H54 (cell line): ENCODE data around the gene RPL39L.
"Not testable (repeated sequence)": the region's sequence is repeated elsewhere in the genome, so short reads cannot be mapped to it uniquely, and the experiment has no call there.

ENCODE experiments used
- DNase-seq: peaks from one replicate; pipeline ENCODE4 v3.0.0; 2011; ENCODE audit warnings: low spot score, mixed read lengths; ENCODE audit not compliant: insufficient read length
- FAIRE-seq: peaks from 3 replicates; lab custom pipeline; 2011; peaks lifted over from hg19 to GRCh38; lab: Jason Lieb, UNC
- POLR2A ChIP-seq: IDR thresholded peaks from 2 replicates; pipeline ENCODE4 v1.6.1; 2011; ENCODE audit warnings: low read depth, mild to moderate bottlenecking, low read length

Gene RPL39L

DNA sequence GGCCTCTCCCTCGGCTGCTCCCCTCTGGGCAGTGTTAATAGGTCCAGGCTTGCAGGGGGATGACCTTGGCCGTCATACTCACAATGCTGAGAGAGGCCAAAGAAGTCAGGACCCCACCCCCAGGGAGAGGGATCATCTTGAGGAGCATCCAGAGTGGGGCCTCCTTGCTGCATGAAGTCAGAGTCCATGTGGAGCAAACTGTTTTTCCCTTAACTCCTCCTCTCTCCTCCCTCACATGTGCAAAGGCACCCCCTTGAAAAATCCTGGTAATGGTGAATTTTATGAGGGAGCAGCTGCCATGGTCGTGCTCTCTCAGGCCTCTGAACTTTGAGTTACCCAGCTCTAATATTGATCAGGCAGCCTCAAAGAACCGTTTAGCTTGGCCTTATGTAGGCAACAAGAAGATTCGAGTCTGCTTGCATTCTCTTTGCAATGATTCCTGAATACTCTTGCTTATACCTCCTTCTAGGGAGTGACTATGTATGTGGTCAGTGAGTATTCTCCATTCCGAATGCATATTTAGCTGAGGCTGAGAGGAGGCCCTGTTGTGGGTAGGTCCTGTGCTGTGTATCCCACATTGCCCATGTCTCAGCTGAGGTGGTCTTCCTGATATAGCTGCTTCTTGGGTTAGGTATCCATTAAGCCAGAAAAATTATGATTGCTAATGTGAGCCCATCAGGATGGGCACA, 23.1 kb upstream of the RPL39L start:
- no peak for FAIRE-seq
- TF ChIP-seq POLR2A: no peak
- no peak for DNase-seq

DNA sequence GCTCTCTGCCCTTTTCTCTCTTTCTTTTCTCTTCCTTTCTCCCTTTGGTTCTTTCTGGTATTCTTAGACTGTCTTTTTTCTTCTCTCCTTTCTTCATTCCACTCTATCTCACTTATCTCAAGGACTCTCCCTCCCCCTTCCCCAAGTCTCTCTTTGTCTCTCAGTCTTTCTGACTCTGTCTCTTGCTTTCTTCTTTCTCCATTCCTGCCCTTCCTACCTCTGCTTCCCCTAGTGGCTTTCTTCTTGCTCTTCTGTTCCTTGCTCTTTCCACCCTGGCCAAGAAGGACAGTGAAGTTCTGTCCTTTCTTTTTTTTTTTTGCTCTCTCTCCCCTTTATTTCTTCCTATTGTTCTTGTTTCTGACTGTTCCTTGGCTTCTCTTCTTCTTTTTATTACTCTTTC, 22.3 kb upstream of the RPL39L start:
- DNase-seq (no peak), FAIRE-seq (no peak)
- TF ChIP-seq POLR2A: no peak

DNA sequence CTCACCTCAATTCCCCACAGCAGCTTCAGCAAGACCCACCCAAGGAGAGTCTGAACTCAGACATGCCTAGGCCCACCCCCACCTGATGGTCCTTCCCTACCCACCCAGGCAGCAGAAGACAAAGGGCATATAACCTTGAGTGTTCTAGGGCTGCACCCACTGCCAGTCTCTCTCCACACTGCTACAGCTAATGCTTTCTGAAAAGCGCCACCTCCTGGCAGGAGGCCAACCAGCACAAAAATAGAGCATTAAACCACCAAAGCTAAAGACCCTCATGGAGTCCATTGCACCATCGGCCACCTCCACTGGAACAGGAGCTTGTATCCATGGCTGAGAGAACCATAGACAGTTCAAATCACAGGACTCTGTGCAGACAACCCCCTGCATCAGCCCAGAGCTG, 11.3 kb upstream of the RPL39L start:
- DNase-seq (no peak), FAIRE-seq (no peak)
- no peak for TF ChIP-seq POLR2A

DNA sequence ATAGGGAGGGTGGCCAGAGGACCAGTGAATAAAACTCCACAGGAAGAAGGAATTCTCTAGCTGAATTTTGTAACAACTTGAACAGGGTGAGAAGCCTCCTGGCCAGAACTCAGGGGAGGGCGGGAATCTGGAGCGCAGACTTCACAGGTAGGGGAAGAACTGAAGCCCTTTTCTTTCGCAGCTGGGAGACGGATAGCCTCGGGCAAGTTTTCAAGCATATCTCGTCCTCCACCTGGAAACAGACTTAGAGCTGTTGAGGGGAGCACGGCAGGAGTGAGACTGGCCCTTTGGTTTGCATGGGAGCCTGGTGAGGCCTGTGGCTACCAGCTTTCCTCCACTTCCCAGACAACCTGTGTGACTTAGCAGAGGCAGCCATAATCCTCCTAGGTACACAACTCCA, 10.9 kb upstream of the RPL39L start:
- FAIRE-seq: no peak
- no peak for TF ChIP-seq POLR2A

DNA sequence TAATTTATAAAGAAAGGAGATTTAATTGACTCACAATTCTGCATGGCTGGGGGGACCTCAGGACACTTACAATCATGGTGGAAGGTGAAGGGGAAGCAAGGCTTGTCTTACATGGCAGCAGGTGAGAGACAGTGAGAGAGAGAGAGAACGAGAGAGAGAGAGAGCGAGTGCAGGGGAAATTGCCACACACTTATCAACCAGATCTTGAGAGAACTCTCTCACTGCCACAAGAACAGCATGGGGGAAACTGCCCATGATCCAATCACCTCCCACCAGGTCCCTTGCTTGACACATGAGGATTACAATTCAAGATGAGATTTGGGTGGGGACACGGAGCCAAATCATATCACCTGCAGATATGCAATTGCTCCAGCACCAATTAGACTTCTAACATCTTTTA, 7.1 kb upstream of the RPL39L start:
- DNase-seq (no peak), FAIRE-seq (no peak)
- no peak for TF ChIP-seq POLR2A

More for the DNA sequence above, 10.9 kb upstream of the RPL39L start:
- no peak for DNase-seq

DNA sequence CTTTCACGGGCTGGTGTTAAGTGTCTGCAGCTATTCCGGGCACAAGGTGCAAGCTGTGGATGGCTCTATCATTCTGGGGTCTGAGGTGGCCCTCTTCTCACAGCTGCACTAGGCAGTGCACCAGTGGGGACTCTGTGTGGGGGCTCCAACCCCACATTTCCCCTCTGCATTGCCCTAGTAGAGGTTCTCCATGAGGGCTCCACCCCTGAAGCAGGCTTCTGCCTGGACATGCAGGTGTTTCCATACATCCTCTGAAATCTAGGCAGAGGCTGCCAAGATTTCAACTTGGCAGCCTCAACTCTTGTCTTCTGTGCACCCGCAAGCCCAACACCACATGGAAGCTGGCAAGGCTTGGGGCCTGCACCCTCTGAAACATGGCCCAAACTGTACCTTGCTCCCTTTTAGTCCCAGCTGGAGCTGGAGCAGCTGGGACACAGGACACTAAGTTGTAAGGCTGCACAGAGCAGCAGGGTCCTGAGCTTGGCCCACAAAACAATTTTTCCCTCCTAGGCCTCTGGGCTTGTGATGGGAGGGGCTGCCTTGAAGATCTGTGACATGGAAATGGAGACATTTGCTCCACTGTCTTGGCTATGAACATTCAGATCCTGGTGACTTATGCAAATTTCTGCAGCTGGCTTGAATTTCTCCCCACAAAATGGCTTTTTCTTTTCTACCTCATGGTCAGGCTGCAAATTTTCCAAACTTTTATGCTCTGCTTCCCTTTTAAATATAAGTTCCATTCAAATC, 6.0 kb upstream of the RPL39L start:
- no peak for DNase-seq
- TF ChIP-seq POLR2A: no peak
- no peak for FAIRE-seq

DNA sequence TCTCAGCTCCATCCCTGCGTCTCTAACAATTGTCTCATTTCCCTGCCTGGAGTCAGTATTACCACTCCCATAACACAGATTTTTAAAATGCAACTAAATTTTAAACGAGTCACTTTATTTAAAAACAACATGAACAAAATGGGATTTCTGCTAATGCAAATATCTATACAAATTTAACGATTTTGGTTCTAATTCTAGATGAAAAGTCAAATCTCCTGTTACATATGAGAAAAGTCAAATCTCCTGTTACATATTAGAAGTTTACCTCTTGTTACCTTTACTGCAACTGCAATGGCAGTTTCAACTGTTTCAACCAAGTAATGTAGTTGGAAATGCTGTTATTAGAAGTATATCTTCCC, 578 bp upstream of the RPL39L start:
- DNase-seq (no peak), FAIRE-seq (no peak)
- no peak for TF ChIP-seq POLR2A

DNA sequence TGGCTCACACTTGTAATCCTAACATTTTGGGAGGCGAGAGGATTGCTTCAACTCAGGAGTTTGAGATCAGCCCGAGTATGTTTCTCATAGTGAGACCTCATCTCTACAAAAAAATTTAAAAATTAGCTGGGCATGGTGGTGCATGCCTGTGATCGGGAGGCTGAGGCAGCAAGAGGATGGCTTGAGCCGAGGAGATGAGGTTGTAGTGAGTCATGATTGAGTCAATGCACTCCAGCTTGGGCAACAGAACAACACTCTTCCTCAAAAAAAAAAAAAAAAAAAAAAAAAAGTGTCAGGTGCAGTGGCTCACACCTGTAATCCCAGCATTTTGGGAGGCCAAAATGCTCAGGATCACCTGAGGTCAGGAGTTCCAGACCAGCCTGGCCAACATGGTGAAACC, 2.4 kb downstream of the RPL39L start:
- no peak for TF ChIP-seq POLR2A
- FAIRE-seq: peak; percentile 23
- no peak for DNase-seq

DNA sequence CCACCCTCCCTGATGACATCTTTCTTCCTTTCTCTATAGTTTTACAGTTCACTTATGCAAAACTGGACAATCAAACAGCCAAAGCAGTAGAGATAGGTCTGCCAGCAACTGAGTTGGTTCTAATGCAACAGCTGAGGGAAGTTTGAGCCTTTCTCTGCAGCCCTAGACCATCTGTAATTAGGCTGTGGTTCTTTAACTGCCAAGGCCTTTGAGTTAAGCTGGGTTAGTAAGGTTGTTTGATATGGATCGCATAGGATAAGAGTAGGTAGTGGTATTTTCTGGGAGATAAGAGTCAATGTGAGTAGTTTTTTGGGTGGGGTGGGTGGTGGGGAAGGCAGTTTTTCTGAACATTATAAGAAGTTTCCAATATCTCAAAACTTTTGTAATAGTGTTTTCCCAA, 3.0 kb downstream of the RPL39L start:
- DNase-seq (no peak), FAIRE-seq (no peak)
- no peak for TF ChIP-seq POLR2A

DNA sequence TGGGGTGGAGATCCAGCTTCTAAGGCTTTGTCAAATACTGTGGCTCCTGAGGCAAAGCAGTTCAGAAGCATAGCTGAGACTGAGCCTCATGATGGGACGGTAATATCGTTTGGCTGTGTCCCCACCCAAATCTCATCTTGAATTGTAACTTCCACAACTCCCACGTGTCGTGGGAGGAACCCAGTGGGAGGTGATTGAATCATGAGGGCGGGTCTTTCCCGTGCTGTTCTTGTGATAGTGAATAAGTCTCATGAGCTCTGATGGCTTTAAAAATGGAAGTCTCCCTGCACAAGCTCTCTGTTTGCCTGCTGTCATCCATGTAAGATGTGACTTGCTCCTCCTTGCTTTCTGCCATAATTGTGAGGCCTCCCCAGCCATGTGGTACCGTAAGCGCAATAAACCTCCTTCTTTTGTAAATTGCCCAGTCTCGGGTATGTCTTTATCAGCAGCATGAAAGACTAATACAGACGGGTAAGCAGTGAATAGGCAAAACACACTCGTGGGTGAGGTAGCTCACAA, 4.1 kb downstream of the RPL39L start:
- FAIRE-seq, DNase-seq: not testable (repeated sequence)

DNA sequence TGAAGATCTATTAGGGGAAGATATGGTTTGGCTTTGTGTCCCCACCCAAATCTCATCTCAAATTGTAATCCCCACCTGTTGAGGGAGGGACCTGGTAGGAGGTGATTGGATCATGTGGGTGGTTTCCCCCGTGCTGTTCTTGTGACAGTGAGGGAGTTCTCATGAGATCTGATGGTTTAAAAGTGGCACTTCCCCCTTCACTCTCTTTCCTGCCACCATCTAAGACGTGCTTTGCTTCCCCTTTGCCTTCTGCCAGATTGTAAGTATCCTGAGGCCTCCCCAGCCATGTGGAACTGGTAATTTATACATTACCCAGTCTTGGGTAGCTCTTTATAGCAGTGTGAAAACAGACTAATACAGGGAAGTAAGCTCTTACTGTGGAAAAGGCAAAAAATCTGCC, 6.1 kb downstream of the RPL39L start:
- FAIRE-seq, DNase-seq: not testable (repeated sequence)

DNA sequence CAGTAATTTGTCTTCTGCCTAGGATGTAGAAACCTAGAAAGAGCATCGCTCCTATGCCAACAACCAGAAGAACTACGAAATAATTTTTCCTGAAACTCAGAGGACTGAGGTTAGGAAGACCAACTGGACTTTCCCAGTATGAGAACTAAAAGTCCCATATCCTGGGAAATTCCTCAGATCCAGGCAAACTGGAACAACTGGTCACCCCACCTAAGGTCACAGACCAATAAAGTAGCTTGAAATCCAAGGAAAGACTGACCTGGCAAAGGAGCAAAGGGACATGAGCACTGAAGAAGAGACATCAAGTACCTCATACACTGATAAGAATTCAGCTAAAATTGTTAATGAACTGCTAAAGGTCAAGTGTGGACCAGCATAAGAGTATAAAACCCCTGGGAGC, 6.6 kb downstream of the RPL39L start:
- TF ChIP-seq POLR2A: no peak

DNA sequence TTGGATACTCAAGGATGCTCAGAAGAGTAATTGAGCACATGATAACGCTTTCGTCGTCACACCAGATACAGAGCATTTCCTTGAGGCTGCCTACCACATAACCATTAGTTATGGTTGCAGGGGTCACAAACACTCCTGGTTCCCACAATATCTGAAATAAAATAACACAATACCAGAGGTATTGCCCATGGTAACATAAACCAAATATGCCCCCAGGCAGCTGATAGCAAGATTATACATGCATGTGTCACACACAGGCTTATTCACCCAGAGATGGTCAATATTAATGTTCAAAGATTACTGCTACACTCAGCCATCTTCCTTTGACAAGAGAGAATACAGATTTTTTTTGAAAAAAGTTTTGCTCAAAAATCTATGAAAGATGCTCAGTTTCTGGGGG, 7.3 kb downstream of the RPL39L start:
- no peak for DNase-seq
- no peak for FAIRE-seq
- no peak for TF ChIP-seq POLR2A

More for the DNA sequence above, 6.6 kb downstream of the RPL39L start:
- FAIRE-seq (no peak), DNase-seq (no peak)

DNA sequence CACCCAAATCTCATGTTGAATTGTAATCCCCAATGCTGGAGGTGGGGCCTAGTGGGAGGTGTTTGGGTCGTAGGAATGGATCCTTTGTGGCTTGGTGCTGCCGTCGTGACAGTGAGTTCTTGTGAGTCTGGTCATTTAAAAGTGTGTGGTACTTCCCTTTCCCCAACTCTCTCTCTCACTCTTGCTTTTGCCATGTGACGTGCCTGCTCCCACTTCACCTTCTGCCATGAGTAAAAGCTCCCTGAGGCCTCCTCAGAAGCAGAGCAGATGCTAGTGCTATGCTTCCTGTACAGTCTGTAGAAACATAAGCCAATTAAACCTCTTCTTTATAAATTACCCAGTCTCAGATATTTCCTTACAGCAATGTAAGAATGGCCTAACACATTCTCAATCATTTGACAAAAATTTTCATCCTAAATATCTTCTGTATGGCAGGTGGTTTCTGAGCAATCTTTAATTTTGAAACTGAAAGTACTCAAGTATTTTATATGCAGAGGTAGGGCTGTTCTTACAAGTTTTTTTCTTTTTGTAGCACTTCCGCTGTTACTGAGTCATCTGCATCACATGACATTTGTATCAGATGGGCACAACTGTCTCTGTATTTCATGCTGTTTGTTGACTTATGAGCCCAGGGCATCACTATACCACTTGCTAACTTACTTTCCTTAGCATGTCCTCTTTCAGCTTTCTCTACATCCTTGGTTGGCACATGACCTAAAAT, 8.8 kb downstream of the RPL39L start:
- no peak for TF ChIP-seq POLR2A
- DNase-seq (peak; percentile 20), FAIRE-seq (peak; percentile 87)
